ENCODE data around the gene OBP2B.
A peak's percentile ranks its signal among the peaks of the same experiment; 100 is the strongest.
"Not testable (repeated sequence)": the region's sequence is repeated elsewhere in the genome, so short reads cannot be mapped to it uniquely, and the experiment has no call there.

The OBP2B gene

DNA sequence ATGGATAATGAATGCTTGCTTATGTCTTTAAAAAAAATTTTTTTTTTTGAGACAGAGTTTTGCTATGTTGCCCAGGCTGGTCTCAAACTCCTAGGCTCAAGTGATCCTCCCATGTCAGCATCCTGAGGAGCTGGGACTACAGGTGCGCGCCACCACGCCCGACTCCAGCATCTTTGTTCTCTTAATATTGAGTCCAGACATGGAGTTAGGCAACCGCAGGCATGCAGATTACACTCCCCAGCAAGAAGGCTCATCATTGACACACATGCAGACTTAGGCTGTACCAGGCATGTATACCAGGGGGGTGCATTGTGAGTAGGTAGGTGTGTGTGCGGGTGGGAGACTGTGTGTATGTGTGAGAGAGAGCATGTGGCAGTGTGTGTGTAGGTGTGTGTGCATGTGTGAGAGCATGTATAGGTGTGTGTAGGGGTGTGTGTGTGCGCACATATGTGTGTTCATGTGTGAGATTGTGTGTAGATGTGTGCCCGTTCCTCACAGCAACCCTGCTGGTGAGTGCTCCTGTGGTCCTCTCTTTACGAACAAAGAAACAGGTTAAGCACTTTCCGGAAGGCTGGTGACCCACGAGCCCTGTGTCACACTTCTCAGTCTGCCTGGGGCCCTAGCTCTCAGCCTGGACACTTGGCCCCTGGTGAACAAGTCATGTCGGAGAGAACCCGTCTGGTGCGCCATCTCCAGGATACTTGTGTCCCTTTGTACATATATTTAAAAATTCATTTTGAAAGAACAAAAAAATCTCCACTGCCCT, 6.2 kb downstream of the OBP2B start:
- no peak for DNase-seq (ENCODE audit: low read depth in 2 of 2)

DNA sequence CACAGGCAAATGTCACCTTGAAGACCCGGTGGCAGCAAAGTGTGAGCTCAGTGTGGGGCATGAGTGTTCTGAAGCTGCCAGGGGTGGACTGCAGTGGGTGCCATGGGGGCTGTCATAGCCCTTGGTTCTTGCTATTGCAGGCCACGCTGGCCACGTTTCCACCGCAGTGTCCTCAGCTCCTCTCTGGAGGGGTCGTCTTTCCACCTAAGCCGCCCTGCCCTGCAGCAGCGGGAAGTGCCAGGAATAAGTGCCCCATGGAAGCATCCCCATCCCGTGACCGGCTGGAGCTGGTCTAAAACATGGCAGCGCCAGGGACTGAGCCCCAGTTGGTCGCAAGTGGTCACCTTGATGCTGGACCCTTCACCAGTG, 6.9 kb downstream of the OBP2B start:
- DNase-seq (ENCODE audit: low read depth in 2 of 2) = no peak

DNA sequence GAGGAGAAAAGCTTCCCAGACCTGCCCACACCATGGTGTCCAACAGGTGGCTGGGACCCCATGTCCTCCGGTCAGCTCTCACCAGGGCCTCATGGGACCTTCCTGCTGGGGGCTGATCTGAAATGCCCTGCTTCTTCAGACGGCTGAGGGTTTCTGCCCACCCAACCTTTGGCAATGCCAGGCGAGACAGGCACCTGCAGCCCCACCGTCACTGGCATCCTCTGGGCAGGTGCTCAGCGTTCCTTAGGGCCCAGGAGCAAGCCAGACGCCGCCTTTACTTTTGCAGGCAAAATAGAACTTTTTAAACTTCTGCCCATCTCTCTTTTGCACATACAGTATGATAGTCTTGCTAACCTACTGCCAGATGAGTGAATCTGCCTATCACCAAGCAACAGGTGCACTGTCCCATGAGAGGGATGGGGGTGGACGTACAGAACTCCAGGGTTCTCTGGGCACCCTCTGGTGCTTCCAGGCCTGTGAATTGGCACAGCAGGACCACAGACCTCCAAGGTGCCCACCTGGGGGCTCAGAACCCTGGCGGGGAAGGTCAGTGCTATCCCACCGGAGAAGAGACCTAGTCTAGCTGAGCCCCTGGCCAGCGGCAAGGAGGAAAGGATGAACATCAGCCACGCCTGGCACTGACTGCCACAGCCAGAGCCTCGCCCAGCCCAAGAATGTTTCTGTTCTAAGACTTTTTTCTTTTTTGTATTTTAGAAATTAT, 7.5 kb downstream of the OBP2B start:
- DNase-seq (ENCODE audit: low read depth in 2 of 2) = no peak

DNA sequence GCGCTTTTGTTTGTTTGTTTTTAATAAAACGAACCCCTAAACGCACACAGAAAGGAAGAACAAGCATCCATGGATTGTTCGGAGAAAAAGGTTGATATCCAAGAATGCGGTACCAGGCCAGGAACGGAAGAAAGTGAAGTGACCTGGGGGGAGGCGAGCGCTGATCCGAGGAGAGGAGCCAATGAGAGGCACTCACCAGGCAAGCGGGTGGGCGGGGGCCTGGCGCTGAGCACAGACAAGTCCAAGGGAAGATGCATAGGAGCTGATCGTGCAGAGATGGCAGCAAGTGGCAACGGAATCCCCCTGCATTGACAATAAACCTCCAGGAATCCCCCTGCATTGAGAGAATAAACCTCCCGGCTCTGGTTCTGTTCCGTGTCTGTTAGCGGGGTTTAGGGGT, 8.4 kb downstream of the OBP2B start:
- DNase-seq (ENCODE audit: low read depth in 2 of 2) = no peak

DNA sequence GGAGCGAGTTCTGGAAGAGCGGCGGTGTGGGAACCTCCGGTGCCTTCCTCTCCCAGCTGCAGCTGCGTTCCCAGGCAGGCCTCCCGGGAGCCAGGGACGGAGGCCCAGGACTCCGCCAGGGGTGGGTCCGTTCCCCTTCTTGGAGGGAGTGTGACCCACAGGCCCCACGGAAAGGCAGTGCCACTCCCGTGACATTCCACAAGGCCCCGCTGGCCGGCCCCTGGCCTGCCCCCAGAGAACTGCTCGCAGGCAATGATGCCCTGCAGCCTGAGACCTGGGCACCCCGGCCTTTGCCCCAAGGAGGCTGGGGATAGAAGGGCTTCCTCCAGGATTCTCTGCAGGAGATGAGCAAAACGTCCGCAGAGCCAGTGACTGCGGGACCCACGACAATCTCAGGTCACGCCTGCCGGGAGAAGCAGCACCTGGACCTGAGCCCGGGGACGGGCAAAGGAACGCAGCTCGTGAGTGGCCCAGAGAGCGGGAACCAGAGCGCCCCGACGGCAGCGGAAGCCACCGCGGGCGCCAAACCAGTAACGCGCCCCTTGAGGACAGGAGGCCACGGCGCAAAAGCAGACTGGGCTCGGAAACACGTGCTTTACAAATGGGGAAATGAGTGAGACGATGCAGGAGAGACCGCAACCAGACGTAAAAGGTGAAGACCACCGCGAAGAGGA, 9.3 kb downstream of the OBP2B start:
- peak in 1 of 2 experiments; percentile 24 for DNase-seq (ENCODE audit: low read depth in 2 of 2)

DNA sequence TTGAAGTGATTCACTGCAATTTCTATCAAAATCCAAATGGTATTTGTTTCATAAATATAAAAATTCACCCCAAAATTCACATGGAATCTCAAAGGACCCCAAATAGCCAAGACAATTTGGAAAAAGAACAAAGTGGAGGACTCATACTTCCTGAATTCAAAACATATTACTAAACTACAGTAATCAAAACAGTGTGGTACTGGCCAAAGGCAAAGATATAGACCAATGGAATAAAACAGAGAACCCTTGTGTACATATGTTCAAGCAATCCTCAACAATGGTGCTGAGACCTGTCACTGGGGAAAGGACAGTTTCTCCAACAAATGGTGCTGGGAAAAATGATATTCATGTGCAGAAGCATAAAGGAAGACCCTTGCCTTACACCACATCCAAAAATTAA, 14.0 kb downstream of the OBP2B start:
- DNase-seq (ENCODE audit: low read depth in 2 of 2) = no peak

DNA sequence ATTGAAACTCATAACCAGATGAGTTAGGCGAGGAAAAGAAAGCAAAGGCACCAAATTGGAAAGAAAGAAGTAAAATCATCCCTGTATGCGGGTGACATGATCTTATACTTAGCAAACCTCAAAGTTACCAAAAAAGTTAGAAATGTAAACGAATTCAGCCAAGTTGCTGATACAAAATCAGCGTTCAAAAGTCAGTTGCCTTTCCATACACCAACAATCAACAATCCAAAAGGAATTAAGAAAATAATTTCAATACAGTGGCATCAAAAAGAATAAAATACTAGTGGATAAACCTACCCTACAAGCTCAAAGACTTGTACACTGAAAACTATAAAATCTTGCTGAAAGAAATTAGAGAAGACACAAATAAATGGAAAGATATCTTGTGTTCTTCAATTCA, 14.5 kb downstream of the OBP2B start:
- DNase-seq (ENCODE audit: low read depth in 2 of 2) = no peak

DNA sequence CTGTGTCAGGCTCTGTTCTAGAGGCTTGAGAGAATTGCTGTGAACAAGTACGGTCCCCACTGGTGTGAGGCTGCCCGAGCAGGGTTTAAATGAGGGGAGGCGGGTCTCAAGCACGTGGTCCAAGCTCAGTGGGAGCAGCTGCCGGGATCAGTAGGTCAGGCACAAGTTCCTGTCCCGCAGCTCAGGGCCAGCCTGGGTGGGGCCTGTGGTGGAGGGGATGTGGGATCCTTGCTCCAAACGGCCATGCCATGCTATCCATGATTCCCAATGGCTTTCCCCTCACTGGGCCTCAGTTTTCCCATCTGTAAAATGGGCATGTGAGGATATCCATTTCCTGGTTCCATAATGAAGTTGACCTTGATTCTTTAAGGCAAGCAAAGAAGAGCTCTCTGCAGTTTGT, 17.1 kb downstream of the OBP2B start:
- DNase-seq (ENCODE audit: low read depth in 2 of 2) = no peak

DNA sequence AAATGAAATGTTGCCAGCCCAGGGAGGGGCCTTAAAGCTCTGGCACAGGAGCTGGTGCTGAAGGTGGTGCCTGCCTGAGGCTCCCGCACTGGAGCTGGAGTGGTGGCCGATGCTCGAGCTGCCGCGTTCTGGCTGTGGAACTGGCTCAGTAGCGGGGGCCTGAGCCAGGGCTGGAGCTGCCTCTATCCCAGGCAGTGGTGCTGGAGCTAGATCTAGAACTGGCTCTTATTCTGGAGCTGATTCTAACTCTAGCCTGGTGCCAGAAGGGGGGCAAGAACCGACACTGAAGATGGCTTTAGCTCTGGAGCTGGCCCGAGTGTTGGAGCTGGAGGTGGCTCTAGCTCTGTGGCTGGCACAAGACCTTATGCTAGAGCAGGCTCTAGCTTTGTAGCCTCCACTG, 19.2 kb downstream of the OBP2B start:
- no peak for DNase-seq (ENCODE audit: low read depth in 2 of 2)

DNA sequence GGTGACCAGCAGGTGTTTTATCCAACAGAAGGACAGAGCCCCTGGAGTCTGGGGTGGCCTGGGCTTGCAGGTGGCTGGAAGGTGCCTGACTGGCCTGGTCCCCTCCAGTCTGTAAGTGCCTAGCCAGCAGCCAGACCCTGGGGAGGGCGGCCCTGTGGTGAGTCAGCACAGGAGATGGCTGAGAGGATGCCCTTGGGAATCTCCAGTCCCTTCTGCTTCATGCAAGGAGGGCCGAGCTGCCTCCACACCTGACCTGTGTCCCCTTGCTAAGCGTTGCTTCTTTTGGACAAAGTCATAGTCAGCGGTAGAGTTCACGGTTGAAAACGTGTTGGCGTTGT, 20.2 kb downstream of the OBP2B start:
- no peak for DNase-seq (ENCODE audit: low read depth in 2 of 2)

DNA sequence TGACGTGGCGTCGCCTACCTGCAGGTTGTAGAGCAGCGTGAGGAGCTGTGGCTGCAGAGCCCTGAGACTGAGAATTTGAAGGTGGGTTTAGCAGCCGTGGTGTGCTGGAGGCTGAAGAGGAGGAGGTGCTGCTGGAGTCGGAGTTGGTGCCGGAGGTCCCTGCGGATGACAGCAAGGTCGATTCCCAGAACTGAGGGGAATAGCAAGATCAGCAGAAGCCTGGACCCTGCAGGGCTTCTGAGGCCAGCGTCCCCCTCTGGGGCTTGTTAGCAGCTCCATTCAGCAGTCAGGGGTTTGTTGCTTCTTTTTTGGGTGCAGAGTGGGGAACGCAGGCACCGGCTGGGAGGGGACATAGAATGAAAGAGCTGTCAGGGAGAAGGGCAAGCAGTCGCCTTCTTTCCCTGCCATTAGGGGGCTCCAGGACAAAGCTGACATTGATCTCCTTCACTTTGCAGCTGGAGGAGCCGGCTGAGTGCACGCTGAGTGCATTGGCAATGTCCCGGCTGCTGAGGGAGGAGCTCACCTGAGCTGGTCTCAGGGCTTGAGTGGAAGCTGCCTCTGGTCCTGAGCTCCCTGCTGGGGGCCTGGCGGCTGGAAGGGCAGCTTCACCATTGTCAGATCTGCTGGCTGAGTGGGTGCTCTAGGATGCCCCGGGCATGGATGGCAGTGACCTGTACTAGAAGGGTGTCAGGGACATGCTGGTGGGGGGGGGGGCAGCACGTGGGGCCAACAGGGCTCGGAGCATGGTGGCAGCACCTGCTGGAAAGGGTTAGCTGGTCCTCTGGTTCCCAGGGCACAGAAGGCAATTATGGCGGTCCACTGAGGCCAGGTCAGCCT, 20.8 kb downstream of the OBP2B start:
- DNase-seq (ENCODE audit: low read depth in 2 of 2) = no peak

DNA sequence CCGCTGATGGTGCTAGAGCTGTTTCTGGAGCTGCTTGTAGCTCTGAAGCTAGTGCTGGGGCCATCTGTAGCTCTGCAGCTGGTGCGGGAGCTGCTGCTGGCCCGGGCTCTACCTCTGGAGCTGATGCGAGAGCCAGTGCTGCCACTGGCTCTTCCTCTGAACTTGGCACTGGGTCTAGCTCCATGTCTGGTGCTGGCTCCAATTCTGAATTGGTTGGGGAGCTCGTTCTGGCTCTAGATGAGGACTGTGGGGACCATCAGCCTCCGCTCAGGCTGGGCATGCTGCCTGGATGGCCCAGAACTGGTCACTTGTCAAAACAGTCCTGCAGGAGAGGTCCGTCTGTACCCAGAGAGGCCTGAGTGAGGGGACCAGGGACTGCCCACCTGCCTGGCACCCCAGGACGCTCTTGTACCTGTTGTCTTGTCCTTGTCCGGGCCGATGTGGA, 21.5 kb downstream of the OBP2B start:
- no peak for DNase-seq (ENCODE audit: low read depth in 2 of 2)

DNA sequence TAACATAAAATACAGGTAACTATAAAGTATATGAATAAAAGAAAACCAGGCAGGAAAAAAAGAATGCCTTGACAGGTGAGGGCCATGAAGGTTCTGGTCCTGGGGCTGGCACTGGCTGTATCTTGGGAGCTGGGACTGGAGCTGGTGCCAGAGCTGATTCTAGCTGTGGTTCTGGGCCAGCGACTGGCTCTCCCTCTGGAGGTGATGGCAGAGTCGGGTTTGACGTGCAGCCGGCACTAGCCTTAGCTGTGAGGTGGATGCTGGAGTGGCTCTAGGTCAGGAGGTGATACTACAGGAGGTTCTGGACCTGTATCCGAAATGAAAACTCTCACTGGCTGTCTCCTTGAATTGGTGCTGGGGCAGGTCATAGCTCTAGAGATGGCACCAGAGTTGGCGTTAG, 22.3 kb downstream of the OBP2B start:
- no peak for DNase-seq (ENCODE audit: low read depth in 2 of 2)

DNA sequence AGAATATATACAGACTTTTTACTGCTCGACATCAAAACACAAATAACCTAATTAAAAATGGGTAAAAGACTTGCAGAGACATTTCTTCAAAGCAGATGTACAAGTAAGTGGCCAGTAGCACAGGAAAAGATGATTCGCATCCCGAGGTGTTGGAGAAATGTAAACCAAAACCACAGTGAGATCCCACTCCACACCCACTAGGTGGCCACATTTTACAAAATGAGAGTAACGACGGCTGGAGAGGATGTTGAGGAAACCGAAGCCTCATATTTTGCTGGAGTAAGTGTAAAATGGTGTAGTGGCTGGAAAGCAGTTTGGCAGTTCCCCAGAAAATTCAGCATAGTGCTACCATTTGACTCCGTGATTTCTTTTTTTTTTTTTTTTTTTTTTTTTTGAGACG, 24.1 kb downstream of the OBP2B start:
- DNase-seq (ENCODE audit: low read depth in 2 of 2) = peak in 1 of 2 experiments; percentile 32

DNA sequence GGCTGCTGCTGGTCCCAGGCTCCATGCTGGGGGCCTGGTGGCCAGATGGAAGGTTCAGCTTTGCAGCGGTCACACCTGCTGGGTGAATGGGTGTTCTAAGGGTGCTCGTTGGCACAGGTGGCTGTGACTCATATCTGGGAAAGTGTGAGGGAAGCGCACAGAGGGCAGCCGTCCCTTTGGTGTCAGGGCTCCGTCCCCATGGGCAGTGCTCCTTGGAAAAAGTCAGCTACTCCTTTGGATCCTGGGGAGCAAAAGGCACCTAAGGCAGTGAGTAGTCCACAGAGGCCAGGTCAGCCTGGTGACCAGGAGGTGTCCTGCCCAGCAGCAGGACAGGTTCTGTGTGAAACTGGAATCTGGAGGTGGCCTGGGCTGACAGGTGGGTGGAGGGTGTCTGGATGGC, 26.9 kb downstream of the OBP2B start:
- no peak for DNase-seq (ENCODE audit: low read depth in 2 of 2)

DNA sequence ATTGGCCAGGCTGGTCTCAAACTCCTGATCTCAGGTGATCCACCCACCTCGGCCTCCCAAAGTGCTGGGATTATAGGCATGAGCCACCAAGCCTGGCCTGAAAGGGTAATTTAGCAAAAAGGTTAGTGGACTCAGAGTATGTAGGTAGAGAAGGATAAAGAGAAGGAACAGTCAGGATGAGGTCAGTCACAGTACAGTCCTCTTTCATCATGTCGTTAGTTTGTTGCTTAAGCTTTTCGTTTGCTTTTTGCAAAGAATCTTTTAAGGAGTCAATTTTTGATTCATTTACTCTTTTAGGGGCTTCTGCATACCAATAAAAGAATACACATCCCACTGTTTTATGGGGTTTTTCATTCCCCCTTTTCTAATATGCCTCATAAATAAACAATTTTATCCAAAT, 27.5 kb downstream of the OBP2B start:
- DNase-seq (ENCODE audit: low read depth in 2 of 2) = no peak

DNA sequence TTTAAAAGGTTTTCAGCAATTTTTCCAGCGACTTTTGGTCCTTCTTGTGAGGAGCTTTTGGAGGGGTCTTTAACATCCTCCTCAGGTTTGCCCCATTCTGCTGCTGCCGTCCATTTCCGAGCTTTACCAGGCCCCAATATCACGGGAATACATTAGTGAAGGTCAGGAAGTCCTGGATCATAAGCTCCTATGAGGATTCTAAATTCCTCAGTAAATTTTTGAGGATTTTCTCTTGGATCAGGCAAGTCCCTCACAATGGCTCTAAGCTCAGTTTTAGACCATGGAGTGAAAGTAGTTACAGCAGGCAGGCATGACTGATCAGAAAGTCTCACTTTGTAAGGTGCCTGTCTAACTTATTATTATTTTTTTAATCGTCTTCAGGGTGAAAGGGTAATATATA, 28.1 kb downstream of the OBP2B start:
- DNase-seq (ENCODE audit: low read depth in 2 of 2) = no peak

DNA sequence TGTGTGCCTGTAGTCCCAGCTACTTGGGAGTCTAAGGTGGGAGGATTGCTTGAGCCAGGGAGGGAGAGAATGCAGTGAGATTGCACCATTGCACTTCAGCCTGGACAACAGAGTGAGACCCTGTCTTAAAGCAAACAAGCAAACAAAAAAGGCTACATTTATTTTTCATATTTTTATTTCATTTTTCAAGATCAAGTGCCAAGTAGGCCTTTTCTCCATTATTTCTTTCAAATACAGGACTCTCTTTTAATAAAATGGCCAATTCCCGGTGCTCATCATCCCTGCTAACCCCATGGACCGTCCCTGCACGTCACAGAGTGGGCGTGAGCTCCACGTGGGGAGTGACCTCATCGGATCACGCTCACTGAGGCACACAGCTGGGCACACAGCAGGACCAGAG, 36.0 kb downstream of the OBP2B start:
- DNase-seq (ENCODE audit: low read depth in 2 of 2) = no peak

DNA sequence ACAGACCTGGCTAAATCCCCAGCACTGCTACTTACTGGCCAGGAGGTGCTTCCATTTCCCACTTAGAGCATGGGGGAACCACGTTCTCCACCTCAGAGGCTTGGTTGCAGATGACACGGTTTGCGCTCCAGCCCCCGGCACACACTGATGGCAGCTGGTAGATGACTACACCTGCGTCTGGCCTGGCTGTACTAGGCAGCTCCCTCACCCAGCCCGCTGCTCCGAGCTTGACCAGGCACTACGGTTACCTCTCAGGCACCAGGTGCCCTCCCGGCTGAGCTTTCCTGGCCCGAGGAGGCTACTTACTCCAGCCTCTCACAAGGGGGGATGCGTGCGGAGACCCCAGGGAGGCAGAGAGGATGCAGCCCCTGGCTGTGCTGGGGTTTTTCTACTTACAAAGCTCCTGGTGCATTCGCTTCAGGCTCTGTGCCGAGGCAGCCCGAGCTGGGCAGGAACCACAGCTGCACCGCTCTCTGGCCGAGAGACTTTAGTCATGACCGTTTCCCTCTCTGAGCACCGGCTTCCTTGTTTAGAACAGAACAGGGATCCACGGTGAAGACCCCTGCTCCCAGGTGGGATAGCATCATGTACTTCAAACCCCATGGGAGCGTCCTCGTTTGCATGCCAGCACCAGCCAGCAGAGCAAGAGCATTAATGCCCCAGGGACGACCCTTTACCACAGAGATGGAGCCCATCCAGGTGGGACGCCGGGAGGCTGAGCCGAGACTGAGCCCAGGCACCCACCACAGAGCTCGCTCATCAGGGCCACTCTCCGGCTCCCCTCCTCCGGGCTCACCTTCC, 37.7 kb downstream of the OBP2B start:
- DNase-seq (ENCODE audit: low read depth in 2 of 2) = no peak

DNA sequence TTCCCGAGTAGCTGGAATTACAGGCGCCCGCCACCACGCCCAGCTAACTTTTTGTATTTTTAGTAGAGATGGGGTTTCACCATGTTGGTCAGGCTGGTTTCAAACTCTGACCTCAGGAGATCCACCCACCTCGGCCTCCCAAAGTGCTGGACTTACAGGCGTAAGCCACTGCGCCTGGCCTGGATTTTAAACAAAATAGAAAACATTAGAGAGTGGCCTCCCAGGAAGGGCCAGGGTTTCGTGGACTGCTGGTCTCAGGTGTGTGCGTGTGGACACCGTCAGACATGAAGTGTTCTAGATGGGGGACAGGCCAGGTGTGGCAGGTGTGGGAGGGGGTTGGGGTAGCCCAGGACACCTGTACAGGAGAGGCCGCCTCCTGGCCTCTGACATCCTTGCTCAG, 38.3 kb downstream of the OBP2B start:
- DNase-seq (ENCODE audit: low read depth in 2 of 2) = no peak

DNA sequence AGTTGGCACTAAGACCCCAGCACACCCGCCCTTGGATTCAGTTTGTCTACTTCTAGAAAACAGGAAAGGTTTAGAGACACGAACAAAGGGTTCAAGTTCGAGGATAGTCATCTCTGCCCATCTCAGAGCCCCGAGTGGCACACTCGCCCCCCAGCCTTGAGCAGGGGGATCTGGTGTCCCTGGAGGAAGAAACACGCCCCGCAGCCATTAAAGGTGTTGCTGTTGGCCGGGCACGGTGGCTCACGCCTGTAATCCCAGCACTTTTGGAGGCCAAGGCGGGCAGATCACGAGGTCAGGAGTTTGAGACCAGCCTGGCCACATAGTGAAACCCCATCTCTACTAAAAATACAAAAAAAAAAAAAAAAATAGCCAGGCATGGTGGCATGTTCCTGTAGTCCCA, 39.4 kb downstream of the OBP2B start:
- not testable (repeated sequence) for DNase-seq (ENCODE audit: low read depth in 2 of 2)
